Measurements from ENCODE around the gene UBL3. TPM values are rescaled to one million over a fixed set of nuclear protein-coding genes. Genes with fewer than 3 reads are reported as not detected.

The UBL3 gene
- total RNA-seq, 1 donor from 2014 or later: 16.1 TPM

DNA sequence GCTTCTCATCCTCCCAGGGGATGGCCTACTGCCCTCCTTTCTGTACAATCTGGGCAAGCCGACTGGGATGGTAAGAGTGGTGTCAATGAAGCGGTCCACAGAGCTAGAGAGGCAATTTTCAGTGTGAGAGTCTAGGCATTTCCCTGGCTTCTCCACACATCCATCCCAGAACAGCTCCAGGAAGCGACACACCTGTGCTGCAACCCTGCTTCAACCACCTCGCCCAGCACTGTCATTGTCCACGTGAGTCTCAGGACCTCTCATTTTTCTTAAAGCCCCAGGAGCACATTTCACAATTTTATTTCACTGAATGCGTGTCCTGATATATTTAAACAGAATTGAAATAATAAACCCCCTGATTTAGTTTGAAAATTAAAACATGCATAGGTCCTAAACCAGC, 15.5 kb upstream of the UBL3 start:
- Histone ChIP-seq H3K36me3 (ENCODE audit: control insufficient read depth, insufficient read depth, low read length) (no peaks in the 10 kb centered on the region), H3K27me3 (ENCODE audit: control insufficient read depth, insufficient read depth, low read length) (peaks cover 2% of the 10 kb centered on the region), H3K4me3 (ENCODE audit: low read depth, low read length) (no peak overlapping the region)
- DNase-seq (ENCODE audit: low read depth): no peak
- TF ChIP-seq, protein P1, sequence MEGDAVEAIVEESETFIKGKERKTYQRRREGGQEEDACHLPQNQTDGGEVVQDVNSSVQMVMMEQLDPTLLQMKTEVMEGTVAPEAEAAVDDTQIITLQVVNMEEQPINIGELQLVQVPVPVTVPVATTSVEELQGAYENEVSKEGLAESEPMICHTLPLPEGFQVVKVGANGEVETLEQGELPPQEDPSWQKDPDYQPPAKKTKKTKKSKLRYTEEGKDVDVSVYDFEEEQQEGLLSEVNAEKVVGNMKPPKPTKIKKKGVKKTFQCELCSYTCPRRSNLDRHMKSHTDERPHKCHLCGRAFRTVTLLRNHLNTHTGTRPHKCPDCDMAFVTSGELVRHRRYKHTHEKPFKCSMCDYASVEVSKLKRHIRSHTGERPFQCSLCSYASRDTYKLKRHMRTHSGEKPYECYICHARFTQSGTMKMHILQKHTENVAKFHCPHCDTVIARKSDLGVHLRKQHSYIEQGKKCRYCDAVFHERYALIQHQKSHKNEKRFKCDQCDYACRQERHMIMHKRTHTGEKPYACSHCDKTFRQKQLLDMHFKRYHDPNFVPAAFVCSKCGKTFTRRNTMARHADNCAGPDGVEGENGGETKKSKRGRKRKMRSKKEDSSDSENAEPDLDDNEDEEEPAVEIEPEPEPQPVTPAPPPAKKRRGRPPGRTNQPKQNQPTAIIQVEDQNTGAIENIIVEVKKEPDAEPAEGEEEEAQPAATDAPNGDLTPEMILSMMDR (IDR thresholded peaks at IDR 0.05; ENCODE audit: insufficient read depth, low read length, severe bottlenecking): no peak
- FAIRE-seq: no peak

DNA sequence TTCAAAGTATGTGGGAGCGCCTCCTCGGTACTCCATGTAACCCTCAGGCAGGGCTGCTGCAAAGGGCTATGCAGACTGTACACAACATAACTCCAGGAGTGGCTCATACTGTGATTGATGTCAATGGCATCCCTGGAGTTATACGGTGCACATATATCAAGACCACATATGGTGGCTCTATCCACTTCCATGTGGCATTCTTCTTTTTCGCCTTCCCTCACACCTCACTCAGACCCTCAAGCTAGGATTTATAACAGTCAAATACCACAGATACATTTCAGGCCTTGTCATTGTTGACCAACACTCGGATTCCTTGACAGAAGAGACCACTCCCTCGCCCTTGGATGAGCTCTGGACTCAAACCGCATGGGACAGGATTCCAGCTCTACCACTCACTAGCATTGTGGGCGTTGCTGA, 11.3 kb upstream of the UBL3 start:
- no peak overlapping the region for H3K4me3 ChIP-seq (ENCODE audit: low read depth, low read length)
- no peaks in the 10 kb centered on the region for H3K36me3 ChIP-seq (ENCODE audit: control insufficient read depth, insufficient read depth, low read length)
- FAIRE-seq (peak; percentile 64), DNase-seq (ENCODE audit: low read depth) (peak; percentile 55)
- TF ChIP-seq, protein P1 (IDR thresholded peaks at IDR 0.05; ENCODE audit: insufficient read depth, low read length, severe bottlenecking): no peak
- no peaks in the 10 kb centered on the region for H3K27me3 ChIP-seq (ENCODE audit: control insufficient read depth, insufficient read depth, low read length)

DNA sequence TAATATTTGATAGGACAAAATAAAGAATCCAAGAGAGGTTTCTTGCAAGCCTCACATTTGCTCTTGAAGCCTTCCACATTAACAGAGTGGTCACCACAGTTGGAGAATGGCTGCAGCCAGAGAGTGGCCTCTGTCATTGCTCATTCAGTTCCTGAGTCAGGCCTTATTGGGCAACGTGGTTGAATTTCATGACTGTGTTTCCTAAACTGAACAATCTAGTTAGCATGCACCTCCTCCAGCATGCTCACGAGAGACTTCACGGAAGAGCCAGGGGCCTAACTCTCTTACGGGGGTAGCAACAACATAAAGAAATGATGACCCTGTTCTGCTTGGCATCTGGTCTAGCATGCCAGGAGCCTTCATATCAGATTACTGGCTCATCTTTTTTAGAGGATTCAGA, 9.6 kb upstream of the UBL3 start:
- no peaks in the 10 kb centered on the region for H3K27me3 ChIP-seq (ENCODE audit: control insufficient read depth, insufficient read depth, low read length)
- TF ChIP-seq, protein P1 (IDR thresholded peaks at IDR 0.05; ENCODE audit: insufficient read depth, low read length, severe bottlenecking): no peak
- DNase-seq (ENCODE audit: low read depth): peak; percentile 73
- no peak for FAIRE-seq
- no peaks in the 10 kb centered on the region for H3K36me3 ChIP-seq (ENCODE audit: control insufficient read depth, insufficient read depth, low read length)
- no peak overlapping the region for H3K4me3 ChIP-seq (ENCODE audit: low read depth, low read length)

DNA sequence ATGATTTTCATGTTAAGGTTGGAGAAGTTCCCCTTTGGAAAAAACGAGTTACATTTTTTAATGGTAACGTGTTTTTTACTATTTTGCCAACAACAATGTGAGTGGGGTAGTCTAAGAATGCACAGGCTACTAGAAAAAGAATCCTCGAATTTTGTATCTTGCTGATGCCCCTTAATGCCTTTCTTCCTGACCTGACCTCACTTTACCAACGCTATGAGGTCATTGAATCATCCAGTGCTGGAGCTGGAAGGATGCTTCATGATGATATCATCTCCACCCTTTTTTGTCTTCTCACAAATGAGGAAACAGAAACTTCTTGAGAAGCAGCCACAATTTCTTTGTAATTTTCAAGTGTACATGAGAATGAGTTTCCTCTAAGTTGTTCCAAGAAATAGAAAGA, 8.2 kb upstream of the UBL3 start:
- FAIRE-seq (no peak), DNase-seq (ENCODE audit: low read depth) (no peak)
- H3K4me3 ChIP-seq (ENCODE audit: low read depth, low read length): no peak overlapping the region
- TF ChIP-seq, protein P1 (IDR thresholded peaks at IDR 0.05; ENCODE audit: insufficient read depth, low read length, severe bottlenecking): no peak
- H3K36me3 ChIP-seq (ENCODE audit: control insufficient read depth, insufficient read depth, low read length): no peaks in the 10 kb centered on the region
- H3K27me3 ChIP-seq (ENCODE audit: control insufficient read depth, insufficient read depth, low read length): no peaks in the 10 kb centered on the region

DNA sequence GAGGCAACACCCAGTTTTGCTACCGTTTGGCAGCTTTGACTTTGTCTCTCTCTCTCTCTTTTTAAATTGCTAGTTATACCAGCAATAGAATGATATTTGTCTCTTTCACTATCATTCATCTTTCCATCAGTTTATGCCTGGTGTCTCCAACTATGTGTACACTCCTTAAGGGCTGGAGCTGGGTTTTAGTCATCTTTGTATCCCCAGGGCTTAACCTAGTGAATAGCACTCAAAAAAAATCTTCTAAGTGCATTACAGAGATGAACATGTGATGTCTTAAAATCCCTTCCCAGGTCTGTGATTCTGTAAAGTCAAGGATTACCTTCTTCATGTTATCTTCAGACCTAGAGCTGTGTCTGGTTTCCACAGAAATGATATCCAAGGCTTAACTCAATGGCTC, 7.8 kb upstream of the UBL3 start:
- H3K4me3 ChIP-seq (ENCODE audit: low read depth, low read length): no peak overlapping the region
- H3K36me3 ChIP-seq (ENCODE audit: control insufficient read depth, insufficient read depth, low read length): no peaks in the 10 kb centered on the region
- TF ChIP-seq, protein P1 (IDR thresholded peaks at IDR 0.05; ENCODE audit: insufficient read depth, low read length, severe bottlenecking): no peak
- DNase-seq (ENCODE audit: low read depth) (no peak), FAIRE-seq (no peak)
- no peaks in the 10 kb centered on the region for H3K27me3 ChIP-seq (ENCODE audit: control insufficient read depth, insufficient read depth, low read length)

DNA sequence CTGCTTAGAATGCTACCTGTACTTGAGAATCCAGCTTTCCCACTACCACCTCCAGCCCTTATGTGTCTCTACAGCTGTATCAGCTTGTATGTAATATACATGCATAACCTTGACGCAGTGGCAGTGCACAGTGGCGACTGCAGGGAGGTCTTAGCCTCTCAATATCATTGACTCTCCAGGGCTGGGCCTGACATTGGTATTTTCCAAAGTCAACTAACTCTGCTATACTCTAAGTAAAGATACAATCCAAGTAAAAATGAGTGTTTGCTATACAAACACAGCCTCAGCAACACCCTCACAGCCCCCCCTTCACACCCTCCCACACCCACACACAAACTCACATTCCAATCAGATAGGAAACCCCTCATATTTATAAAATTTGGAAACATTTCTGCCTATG, 6.7 kb upstream of the UBL3 start:
- Histone ChIP-seq H3K4me3 (ENCODE audit: low read depth, low read length) (no peak overlapping the region), H3K27me3 (ENCODE audit: control insufficient read depth, insufficient read depth, low read length) (no peaks in the 10 kb centered on the region), H3K36me3 (ENCODE audit: control insufficient read depth, insufficient read depth, low read length) (no peaks in the 10 kb centered on the region)
- FAIRE-seq: no peak
- TF ChIP-seq, protein P1 (IDR thresholded peaks at IDR 0.05; ENCODE audit: insufficient read depth, low read length, severe bottlenecking): no peak
- DNase-seq (ENCODE audit: low read depth): no peak
